AG09319 (cell line): ENCODE measurements around the gene ZFYVE16.
"Not testable (repeated sequence)": the region's sequence is repeated elsewhere in the genome, so short reads cannot be mapped to it uniquely, and the experiment has no call there.

ENCODE experiments used
- DNase-seq: peaks from one replicate; pipeline ENCODE4 v3.0.0-alpha.2; 2010; ENCODE audit warnings: low read depth; ENCODE audit errors: extremely low read depth
- CTCF ChIP-seq: IDR thresholded peaks from 2 replicates; pipeline ENCODE4 v1.5.1; 2011; ENCODE audit warnings: low read depth, mild to moderate bottlenecking, inconsistent platforms, low read length, moderate library complexity

The ZFYVE16 gene

GRCh38 chr5:80417973-80418372, 10.1 kb downstream of the ZFYVE16 start:
- DNase-seq: no peak
- TF ChIP-seq CTCF: no peak

DNA sequence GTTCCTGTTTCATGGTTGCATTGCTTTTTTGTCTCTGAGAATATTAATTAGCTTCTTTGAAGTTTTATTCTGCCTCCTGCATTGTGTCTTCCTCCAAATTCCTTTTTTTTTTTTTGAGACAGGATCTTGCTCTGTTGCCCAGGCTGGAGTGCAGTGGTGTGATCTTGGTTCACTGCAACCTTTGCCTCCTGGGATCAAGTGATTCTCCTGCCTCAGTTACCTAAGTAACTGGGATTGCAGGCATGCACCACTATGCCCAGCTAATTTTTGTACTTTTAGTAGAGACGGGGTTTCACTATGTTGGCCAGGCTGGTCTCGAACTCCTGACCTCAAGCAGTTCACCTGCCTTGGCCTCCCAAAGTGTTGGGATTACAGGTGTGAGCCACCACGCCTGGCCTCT, 16.5 kb downstream of the ZFYVE16 start:
- not testable (repeated sequence) for DNase-seq

- no peak for DNase-seq
- TF ChIP-seq CTCF: no peak
Observed at GRCh38 chr5:80435476-80435875, 27.6 kb downstream of the ZFYVE16 start.

DNA sequence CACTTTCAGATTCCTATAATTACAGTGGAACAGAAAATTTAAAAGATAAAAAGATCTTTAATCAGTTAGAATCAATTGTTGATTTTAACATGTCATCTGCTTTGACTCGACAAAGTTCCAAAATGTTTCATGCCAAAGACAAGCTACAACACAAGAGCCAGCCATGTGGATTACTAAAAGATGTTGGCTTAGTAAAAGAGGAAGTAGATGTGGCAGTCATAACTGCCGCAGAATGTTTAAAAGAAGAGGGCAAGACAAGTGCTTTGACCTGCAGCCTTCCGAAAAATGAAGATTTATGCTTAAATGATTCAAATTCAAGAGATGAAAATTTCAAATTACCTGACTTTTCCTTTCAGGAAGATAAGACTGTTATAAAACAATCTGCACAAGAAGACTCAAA, 29.5 kb downstream of the ZFYVE16 start:
- no peak for DNase-seq

GRCh38 chr5:80438739-80439138, 30.9 kb downstream of the ZFYVE16 start:
- no peak for DNase-seq
- TF ChIP-seq CTCF: no peak

More for the DNA sequence above, 29.5 kb downstream of the ZFYVE16 start:
- no peak for TF ChIP-seq CTCF

GRCh38 chr5:80439213-80439612, 31.3 kb downstream of the ZFYVE16 start:
- TF ChIP-seq CTCF: no peak
- DNase-seq: no peak

GRCh38 chr5:80442742-80443141, 34.9 kb downstream of the ZFYVE16 start:
- DNase-seq: no peak
- TF ChIP-seq CTCF: no peak

DNA sequence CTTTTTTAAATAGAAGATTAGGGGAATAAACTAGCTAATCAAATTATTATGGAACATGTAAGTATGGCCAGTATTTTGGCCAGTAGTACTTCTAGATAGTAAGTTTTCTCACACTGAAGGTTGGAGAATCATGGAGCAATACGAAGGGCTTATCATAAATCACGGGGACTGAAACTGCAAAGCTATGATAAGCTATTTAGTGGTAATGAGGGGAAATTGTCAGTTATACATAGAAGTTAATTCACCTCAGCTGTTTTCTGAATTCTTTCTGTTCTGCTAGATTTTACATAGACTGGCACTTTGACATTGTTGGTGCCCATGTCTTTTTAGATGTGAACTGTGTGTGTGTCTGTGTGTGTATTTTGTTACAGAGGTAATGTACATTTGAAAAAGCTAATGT, 45.5 kb downstream of the ZFYVE16 start:
- no peak for TF ChIP-seq CTCF
- DNase-seq: no peak
